Tibial nerve (tissue), 4 donors: ENCODE data around the gene ODF2.

Experiments used
- CTCF ChIP-seq, 5 experiments: fragments of 200-600 bp in 3 of 5; fragments of 450-650 bp in 2 of 5; sonication (generic) in 3 of 5; IDR thresholded peaks; one replicate each; pipeline ENCODE4 v1.5.1; 2016 to 2019; ENCODE audit warnings: antibody characterized with exemption in 5 of 5, mild to moderate bottlenecking in 3 of 5, moderate library complexity in 2 of 5
- EP300 ChIP-seq, 2 donors: sonication (generic); formaldehyde crosslinking; IDR thresholded peaks; one replicate each; pipeline ENCODE4 v1.6.1; 2017; ENCODE audit warnings: antibody characterized with exemption in 2 of 2, mild to moderate bottlenecking in 1 of 2
- POLR2A ChIP-seq, 2 donors: fragments of 450-650 bp; IDR thresholded peaks; one replicate each; pipeline ENCODE4 v1.6.1; 2017; ENCODE audit warnings: antibody characterized with exemption in 2 of 2, mild to moderate bottlenecking in 2 of 2, moderate library complexity in 2 of 2

- TF ChIP-seq CTCF (IDR thresholded peaks at IDR 0.05) (no peak), POLR2A (IDR thresholded peaks at IDR 0.05) (no peak), EP300 (IDR thresholded peaks at IDR 0.05) (no peak)
Observed at GRCh38 chr9:128512820-128513219, 57.0 kb downstream of the ODF2 start.
